ENCODE data around the gene CLIP4. TPM values are rescaled to one million over a fixed set of nuclear protein-coding genes. Genes with fewer than 3 reads are reported as not detected.
"Not testable (repeated sequence)": the region's sequence is repeated elsewhere in the genome, so short reads cannot be mapped to it uniquely, and the experiment has no call there.

CLIP4 gene
- polyA plus RNA-seq, 1 donor, result 24.5 TPM

DNA sequence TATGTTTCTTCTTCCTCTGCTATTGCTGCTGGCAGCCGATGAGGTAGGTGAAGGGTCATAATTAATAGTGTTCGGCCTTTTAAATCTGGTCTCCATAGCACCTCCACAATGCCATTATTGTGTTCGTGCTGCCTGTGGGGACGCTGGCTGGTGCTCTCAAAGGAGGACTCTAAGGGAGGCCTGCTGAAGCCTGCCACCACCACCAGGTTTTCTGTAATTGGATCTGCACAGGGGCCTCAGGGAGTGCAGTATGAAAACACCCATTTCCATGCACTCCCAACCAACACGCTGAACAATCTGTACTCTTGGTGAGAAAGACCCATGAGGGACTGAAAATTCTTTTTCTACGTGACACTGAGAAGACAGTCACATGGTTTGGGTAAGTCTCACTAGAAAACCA, 17.6 kb upstream of the CLIP4 start:
- DNase-seq, result no peak

DNA sequence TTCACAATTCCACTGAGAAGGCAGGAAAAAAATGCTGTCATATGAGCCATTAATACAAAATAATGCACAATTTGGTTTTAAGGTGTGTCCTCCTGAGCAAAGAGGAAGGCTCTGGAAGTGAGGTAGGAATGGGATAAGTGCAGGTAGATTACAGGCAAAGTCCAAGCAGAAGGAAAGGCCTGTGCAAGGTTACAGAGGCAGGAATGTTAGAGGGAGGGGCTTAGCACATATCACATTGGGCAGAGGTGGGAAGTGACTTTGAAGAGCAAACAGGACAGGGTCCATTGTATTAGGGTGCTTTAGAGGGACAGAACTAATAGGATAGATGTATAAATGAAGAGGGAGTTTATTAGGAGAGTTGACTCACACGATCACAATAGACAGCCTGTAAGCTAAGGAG, 14.7 kb upstream of the CLIP4 start:
- DNase-seq, result no peak

DNA sequence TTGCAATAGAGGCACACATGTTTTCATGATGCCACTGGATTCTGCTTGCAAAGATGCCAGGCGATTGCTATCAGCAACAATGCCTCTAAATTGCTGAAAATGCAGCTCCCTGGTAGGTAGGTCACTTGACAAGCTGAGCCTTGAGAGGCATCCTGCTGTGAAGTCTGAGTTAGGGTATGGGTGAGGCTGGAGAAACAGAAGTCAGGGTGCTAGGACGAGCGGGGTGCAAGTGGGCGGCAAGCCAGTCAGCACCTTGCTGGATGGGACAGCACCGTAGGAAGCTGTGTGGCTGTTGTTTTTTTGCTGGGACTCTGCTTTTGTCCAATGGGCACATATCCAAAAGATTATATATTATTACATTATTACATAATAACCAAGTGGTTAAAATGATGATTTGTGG, 10.5 kb upstream of the CLIP4 start:
- DNase-seq, result no peak

DNA sequence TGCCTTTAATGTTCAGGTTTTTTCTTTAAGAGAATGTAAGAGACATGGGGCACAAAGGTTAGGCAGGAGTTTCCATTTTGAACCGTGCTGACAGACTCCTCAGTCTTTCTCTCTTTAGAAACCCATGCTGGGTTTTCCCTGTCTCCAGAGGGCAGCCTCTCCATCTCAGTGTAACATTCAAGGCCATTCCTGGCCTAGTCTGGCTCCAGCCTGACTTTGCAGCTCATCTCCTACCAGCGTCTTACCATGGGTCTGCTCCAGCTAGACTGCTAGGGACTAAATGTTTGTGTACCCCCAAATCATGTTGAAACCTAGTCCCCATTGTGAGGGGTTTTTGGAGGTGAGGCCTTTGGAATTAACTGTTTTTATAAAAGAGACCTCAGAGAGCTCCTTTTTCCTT, 9.8 kb upstream of the CLIP4 start:
- no peak for DNase-seq

DNA sequence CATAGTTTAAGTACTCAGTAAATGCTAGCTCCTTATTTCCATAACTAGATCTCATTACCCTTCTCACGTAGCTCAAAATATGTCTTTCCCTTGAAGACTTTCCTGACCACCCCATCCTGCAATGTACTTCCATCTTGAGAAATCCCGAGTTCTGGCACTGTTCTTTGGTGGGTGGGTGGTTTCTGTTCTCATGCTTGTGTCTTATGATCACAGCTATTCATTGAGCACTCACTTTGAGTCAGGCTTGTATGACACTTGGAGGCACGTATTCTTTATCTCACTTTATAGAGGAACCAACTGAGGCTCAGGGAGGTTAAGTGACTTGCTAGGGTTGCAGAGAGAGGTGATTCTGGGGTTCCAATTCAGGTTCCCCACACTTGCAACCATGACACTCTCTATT, 9.0 kb upstream of the CLIP4 start:
- DNase-seq, result no peak

DNA sequence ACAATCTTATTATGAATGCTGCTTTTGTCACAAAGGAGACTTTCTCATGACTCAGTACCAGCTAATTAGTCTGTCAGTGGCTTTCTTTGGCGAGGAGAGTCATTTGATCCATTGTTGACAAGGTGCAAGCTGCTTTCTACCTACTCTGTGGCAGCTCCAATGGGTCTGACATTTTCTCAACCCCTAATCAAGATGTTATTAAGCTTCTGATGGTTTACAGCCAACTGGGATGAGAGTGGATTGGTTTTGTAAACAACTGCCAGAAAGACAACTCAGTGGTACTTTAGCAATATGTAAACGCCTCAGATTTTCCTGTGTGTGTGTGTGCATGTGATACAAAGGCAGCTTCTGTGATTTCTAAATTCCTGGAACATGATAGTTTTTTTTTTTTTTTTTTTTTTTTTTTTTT, 8.2 kb upstream of the CLIP4 start:
- DNase-seq, result no peak

DNA sequence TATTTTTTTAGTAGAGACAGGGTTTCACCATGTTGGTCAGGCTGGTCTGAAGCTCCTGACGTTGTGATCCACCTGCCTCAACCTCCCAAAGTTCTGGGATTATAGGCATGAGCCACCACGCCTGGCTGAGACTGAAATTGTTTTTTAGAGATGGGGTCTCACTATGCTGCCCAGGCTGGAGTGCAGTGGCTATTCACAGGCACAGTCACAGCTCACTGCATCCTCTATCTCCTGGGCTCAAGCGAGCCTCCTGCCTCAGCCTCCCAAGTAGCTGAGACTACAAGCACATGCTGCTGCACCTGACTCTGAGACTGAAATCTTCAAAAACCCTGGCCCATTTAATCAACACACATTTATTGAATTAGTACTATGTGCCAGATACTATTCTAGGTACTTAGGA, 7.7 kb upstream of the CLIP4 start:
- not testable (repeated sequence) for DNase-seq

DNA sequence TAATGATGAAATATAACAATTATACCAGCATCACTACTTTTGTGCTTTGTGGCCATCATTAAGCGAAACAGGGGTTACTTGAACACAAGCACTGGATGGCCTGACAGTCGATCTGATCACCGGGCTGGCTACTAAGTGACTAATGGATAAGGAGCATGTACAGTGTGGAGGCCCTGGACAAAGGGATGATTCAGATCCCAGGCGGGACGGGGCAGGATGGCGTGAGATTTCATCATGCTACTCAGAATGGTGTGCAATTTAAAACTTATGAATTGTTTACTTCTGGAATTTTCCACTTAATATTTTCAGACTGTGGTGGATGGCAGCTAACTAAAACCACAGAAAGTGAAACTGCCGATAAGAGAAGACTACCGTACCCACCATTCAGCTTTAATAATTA, 7.0 kb upstream of the CLIP4 start:
- DNase-seq, result no peak

DNA sequence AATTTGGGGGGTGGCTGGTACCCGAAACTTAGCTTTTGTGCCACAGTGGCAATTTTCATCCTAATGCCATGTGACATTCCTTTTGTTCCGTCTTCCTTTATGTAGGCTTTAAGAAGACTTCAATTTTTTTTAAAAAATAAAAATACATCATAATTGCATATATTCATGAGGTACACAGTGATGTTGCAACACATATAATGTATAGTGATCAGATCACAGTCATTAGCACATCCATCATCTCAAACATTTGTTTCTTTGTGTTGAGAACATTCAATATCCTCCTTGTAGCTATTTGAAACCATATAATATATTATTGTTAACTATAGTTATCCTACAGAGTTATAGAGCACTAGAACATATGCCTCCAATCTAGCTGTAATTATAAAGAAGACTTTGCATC, 6.0 kb upstream of the CLIP4 start:
- DNase-seq, result no peak

DNA sequence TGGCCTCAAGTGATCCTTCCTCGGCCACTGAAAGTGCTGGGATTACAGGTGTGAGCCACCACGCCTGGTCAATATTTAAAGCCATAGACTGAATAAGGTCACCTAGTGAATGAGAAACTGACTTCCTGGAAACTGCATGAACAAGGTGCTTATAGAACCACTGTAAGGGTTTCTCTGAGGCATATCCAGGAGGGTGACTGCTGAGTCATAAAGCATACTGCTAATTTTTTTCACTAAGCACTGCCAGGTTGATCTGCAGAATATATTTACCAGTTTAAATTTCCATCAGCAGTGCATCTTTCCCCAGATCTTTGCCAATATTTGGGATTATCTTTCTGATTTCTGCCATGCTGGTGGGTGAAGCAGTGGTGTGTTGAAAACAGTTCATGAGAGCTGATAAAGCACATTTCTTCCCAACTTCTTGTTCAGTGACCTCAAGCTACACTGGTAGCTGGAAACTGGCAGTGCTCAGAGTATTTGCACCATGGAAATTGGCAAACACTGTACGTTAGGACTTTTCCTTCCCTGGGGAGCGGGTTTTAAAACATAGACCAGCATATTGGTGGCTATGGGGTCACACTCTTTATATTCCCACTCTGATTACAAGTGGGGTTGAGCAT, 4.2 kb upstream of the CLIP4 start:
- no peak for DNase-seq

DNA sequence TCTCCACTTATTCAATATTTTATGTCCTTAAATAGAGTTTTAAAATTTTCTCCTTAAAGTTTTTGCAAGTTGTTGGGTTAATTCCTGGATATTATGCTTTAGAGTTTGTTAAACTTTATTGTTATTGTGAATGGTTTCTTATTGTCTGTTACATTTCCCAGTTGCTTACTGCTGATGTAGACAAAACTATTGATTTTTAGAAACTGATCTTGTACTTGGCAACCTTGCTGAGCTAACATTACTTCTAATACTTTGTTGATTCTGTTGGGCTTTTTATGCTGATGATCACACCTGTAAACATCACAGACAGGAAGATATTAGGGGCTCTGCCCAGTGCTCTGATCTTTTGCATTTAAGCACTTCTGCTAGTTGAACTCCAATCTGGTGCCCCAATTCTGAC, 2.8 kb upstream of the CLIP4 start:
- DNase-seq, result no peak

DNA sequence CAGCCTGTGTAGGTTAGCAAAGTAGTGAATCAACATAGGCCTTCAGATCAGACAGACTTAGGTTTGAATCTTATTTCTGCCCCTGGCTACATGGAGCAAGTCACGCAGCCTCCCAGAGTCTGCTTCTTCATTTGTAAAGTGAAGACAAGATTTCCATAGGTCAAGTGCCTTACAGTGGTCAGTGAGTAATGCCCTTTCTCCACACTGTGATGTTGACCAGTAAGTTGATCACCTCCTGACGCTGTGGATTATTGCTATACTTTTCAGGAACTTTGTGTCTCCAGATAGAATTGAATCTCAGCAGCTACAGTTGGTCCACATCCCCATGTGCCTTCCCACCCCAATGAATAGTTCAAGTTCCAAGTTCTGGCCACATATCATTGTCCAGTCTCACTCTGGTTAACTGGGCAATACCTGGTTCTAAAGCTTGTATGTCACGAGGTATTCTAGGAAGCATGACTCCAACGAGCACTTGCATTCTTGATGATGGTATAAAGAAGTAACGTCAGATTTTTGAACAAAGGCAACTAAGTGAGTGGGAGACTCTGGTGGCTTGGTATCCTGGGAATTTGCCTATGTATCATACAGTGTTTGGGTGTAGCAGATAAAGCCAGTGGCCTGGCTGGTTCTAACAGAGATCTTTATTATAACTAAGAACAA, 2.1 kb upstream of the CLIP4 start:
- no peak for DNase-seq

DNA sequence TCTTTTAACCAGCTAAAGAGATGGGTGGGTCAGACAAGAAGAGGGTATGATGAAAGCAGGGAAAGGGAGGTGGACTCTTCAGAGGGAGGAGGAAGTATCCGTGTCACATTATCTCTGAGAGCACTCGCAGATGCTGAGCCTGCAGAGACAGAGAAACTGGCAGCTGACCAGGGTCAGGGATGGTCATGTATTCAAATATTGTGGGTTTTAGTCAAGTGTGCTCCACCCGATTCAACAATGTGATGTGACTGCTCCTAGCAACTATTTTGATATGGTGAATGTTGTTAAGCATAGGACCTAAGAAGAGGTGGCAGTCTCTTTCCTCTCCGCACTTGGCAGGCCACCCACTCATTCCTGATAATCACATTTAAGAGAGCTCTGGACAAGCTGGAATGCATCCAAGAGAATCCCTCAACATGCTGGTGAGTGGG, 1.3 kb upstream of the CLIP4 start:
- no peak for DNase-seq

DNA sequence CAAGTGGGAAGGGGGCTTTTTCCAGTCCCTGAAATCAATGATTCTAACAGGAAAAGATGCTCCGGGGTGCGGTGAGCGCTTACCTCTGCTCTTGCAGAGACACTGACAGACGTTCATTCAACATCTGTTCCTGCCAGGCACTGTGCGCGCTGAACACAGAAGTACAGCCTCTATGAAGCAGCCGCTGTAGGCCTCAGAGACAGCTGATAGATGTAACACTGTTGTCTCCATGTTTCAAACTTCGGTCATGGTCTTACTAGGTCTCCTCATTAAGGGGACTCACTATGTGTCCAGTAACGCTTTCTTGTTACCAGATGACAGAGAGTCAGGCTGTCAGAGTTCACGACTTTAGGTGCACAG, 649 bp upstream of the CLIP4 start:
- DNase-seq, result no peak

DNA sequence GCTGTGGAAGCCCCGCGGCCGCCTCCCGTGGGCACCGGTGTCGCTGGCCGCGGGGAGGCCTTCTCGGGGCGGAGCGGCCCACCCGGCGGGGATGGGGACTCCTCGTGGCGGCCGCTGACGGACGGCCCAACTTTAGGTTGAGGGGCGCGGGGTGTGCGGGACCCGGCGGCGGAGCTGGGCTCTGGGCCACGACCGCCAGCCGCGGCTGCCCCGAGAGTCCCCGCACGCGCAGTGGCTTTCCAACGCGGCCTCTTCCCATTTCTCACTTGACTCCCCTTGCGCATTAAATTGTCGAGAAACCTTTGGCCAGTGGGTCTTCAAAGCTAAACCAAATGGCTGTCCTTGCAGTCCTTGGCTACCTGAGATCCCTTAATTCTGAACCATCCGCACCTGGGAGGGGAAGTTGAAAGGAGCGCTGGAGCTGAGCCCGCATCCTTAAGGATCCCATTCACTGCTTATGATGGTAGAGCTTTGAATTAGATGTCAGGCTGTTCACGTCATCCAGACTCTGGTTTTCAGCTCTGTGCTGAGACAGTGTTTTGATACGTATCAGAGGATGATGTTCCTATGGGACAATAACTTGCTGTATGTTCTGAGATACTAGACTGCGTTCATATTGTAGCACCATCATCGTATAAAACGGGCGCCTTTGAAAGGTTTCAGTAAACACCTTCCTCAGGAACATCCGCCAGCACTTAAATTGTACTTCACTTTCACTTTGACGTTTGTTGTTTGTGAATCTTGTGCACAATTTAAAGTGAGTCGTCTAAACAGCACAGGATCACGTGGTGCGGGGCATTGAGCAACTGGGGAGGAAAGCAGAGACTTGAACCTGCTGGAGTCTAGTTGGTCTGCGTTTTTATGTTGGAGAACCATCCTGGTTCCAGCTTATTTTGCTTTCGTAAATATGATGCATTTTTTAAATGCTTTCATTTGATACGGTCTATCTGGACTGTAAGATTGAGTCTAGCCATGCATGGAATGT, 874 bp downstream of the CLIP4 start:
- peak; percentile 32 for DNase-seq

DNA sequence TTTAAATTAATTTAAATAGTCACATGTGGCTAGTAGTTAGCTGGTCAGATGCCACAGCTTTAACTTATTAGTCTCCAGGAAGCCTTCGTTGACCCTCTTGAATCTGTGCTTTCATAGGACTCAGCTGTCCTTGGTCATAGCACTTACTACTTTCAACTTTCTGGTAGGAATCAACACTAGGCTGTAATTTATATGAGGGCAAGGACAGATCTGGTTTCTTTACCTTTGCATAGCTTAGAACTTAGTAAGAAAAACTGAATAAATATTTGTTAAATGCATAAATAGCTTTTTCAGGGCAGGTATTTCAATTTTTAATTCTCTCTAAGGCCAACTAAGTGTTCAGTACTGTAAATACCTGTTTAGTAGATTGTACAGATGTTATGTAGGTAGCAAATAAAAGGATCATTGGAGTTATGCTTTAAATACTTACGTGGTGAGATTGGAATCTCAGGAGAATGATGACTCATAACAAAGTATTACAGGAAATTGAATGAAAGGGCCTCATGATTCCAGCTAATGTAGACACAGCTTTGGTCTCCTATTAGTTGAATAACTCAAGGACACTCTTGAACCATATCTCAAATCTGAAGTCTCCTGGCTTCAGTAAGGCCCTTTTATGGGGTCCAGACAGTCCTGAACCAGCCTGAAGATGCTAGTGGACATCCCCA, 2.6 kb downstream of the CLIP4 start:
- no peak for DNase-seq

DNA sequence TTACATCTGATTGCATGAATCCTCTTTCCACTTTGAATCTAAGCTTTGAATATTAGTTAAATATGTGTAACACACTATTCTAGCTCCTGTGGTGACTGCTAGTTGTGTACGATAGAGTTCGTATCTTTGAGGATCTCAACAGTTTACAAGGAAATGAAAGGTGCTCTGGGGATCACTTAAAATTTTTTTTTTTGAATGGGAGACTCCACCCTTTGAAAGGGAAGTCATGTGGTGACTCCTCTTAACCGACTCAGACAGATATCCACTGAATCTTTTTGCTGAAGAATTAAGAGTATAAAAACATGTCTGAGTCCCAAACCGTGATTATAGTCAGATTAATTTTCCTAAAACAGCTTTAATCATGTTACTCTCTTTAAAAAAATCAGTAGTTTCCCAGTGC, 4.0 kb downstream of the CLIP4 start:
- no peak for DNase-seq

DNA sequence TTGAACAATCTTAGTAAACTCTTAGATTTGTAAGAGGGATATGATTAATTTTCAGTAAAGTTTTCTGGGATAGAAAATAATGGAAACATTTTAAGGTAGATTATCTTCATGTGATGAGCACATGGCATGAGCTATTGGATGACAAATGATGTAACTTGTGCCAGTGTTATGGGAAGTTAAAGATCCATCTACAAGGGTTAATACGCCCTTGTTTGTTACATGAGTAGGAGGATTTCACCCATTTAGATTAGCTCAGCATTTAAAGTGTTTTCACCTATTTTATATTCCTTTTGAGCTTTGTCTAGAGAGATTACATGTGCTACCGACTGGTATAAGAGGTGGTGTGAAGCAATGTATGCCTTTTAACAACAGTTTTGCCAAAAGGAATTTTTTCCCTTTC, 5.6 kb downstream of the CLIP4 start:
- no peak for DNase-seq

DNA sequence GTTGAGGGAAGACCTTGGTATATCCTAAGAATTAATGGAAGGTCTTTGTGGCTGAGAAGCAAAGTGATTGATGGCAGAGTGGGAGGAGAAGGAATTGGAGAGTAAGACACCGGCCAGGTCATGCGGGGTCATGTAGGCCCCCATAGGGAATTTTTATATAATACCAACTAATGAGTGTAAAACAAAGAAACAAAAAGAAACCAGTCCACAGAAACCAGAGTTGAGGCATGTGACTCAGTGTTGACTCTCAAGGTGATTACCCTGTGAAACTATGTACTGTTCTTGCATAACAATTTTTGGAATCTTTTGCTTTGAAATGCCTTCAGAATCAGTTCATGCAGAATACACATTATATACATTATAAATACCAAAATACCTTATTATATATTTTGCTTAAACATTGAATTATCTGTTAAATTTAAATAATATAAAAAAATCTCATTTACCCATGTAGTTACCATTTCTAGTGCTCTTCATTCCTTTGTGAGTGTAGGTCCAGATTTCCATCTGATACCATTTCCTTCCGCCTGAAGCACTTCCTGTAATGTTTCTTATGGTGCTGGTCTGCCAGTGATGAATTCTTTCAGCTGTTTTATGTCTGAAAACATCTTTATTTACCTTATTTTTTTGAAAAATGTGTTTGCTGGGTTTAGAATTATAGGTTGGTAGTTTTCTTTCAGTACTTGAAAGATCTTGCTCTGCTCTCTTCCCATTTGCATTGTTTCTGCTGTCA, 8.6 kb downstream of the CLIP4 start:
- DNase-seq, result no peak

DNA sequence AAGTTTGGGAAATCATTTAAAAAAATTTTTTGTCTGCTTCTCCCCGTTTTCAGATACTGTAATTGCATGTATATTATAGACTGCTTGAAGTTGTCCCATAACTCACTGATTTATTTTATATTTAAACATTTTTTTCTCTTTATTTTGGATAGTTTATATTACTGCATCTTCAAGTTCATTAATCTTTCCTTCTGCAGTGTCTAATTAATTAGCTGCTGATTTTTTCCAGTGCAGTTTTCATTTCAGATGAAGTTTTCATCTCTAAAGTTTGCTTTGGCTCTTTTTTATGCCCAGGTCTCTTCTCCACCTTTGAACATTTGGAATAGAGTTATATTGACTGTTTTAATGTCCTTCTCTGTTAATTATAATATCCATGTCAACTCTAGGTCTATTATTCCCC, 9.3 kb downstream of the CLIP4 start:
- no peak for DNase-seq

DNA sequence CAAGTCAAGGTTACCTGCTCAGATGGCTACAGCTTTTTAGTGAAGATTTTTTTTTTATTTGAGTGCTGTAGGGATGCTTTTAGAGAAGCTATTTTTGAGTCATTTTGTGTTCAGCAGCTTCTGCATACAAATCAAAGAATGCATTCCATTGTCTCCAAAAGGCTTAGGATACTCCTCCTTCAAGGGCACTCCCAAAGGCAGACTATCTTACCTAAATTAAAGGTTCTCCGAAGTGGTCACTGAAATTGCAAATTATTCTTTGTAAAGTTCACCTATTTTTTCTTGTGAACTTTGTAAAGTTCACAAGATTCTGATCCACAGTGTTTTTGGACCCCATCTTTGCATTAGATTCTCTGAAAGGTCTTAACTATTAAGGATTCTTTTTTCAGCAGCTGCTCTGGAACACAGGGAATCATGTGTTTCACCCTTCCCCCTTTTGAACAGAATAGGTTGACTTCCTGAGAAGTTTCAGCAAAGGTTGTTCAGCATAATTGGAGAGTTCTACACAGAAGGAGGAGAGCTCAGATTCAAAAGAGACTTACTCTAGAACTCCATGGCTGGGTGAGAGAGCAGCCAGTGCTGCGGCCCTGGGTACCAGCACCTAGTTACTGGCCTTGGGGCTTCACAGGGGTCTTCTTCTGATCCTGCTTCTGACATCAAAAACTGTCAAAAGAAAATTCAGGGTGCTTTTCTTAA, 14.5 kb downstream of the CLIP4 start:
- no peak for DNase-seq
